H1 (cell line): Measurements from ENCODE around the gene ZBTB40.

Experiments
- ATF2 ChIP-seq: IDR thresholded peaks from 2 replicates; pipeline ENCODE4 v1.6.1; 2012; ENCODE audit warnings: low read length, inconsistent platforms
- CEBPB ChIP-seq: IDR thresholded peaks from 2 replicates; pipeline ENCODE4 v1.6.1; 2012; ENCODE audit warnings: low read depth, low read length
- CTCF ChIP-seq, 3 experiments: IDR thresholded peaks; 1 replicate in 2 of 3; 2 replicates in 1 of 3; pipeline versions ENCODE4 v1.5.1 to v1.6.1; 2011; ENCODE audit warnings: low read length in 3 of 3, mild to moderate bottlenecking in 3 of 3, inconsistent platforms in 2 of 3, low read depth in 1 of 3, moderate library complexity in 1 of 3; ENCODE audit not compliant: insufficient read depth in 1 of 3; ENCODE audit errors: control extremely low read depth in 1 of 3
- E2F6 ChIP-seq: IDR thresholded peaks from 2 replicates; pipeline ENCODE4 v1.6.1; 2012; ENCODE audit warnings: inconsistent platforms
- EZH2 ChIP-seq: fragments of 200-600 bp; sonication (generic); IDR thresholded peaks from 2 replicates; pipeline ENCODE4 v1.7.1; 2012; ENCODE audit warnings: low read depth, mild to moderate bottlenecking, moderate library complexity, low read length, inconsistent platforms; ENCODE audit not compliant: severe bottlenecking
- JUN ChIP-seq: IDR thresholded peaks from 2 replicates; pipeline ENCODE4 v1.6.1; 2011; ENCODE audit warnings: low read depth, mild to moderate bottlenecking, improper control_type of control experiment, low read length
- MAFK ChIP-seq: IDR thresholded peaks from 2 replicates; pipeline ENCODE4 v1.6.1; 2012; ENCODE audit warnings: low read depth, mild to moderate bottlenecking, improper control_type of control experiment, low read length
- POLR2A ChIP-seq, 2 experiments: IDR thresholded peaks; 1 replicate in 1 of 2; 2 replicates in 1 of 2; pipeline ENCODE4 v1.6.1; 2011; ENCODE audit warnings: low read depth in 2 of 2, low read length in 2 of 2, mild to moderate bottlenecking in 2 of 2; ENCODE audit errors: control extremely low read depth in 1 of 2
- SAP30 ChIP-seq: fragments of 300-600 bp; sonication (generic); IDR thresholded peaks from 2 replicates; pipeline ENCODE4 v1.7.1; 2012; ENCODE audit warnings: low read length, moderate library complexity, mild to moderate bottlenecking, inconsistent platforms; ENCODE audit not compliant: insufficient read depth, insufficient replicate concordance
- SP1 ChIP-seq: IDR thresholded peaks from 2 replicates; pipeline ENCODE4 v1.6.1; 2011; ENCODE audit warnings: low read depth, low read length
- SRF ChIP-seq: IDR thresholded peaks from 2 replicates; pipeline ENCODE4 v1.6.1; 2011; ENCODE audit warnings: mild to moderate bottlenecking, low read depth, low read length, moderate library complexity
- TAF7 ChIP-seq: optimal IDR thresholded peaks from 2 replicates; pipeline ENCODE3; 2011; ENCODE audit warnings: low read depth, mild to moderate bottlenecking, inconsistent platforms, low read length, moderate library complexity, borderline replicate concordance

- TF ChIP-seq TAF7 (no peak), SRF (no peak), CTCF (IDR thresholded peaks at IDR 0.05; ENCODE audit: control extremely low read depth in 1 of 3, insufficient read depth in 1 of 3, low read depth in 1 of 3, low read length in 3 of 3) (no peak), EZH2 (no peak), JUN (no peak), SP1 (no peak), E2F6 (no peak), CEBPB (no peak), MAFK (no peak), SAP30 (no peak), POLR2A (IDR thresholded peaks at IDR 0.05; ENCODE audit: control extremely low read depth in 1 of 2, low read depth in 2 of 2, low read length in 2 of 2) (no peak), ATF2 (no peak)
Observed at GRCh38 chr1:22426781-22427180, 24.9 kb upstream of the ZBTB40 start.
